GM12878 (cell line): Measurements from ENCODE around the gene MARCKSL1. TPM values are rescaled to one million over a fixed set of nuclear protein-coding genes. Genes with fewer than 3 reads are reported as not detected.

Source experiments
- ASH2L ChIP-seq: fragments of 300-600, 200-600 bp; sonication (generic); IDR thresholded peaks from 2 replicates; pipeline ENCODE4 v1.6.1; 2017; ENCODE audit warnings: low read depth, mild to moderate bottlenecking, borderline replicate concordance
- BCL11A ChIP-seq: IDR thresholded peaks from 2 replicates; pipeline ENCODE4 v1.6.1; 2011; ENCODE audit warnings: low read depth, low read length
- BMI1 ChIP-seq: fragments of 450-650 bp; IDR thresholded peaks from 2 replicates; pipeline ENCODE4 v1.6.1; 2016; ENCODE audit warnings: mild to moderate bottlenecking, moderate library complexity, borderline replicate concordance
- BRCA1 ChIP-seq: IDR thresholded peaks from 2 replicates; pipeline ENCODE4 v1.6.1; 2011; ENCODE audit warnings: low read depth, low read length, improper control_type of control experiment
- EZH2 ChIP-seq: IDR thresholded peaks from 2 replicates; pipeline ENCODE4 v1.6.1; 2012; ENCODE audit warnings: low read depth, mild to moderate bottlenecking, control low read depth, inconsistent platforms, low read length, borderline replicate concordance; ENCODE audit not compliant: control insufficient read depth
- GATAD2B ChIP-seq: fragments of 450-650 bp; conservative IDR thresholded peaks from 2 replicates; pipeline ENCODE4 v1.6.1; 2017; ENCODE audit warnings: low read depth, mild to moderate bottlenecking, moderate library complexity
- HCFC1 ChIP-seq: fragments of 150-350 bp; IDR thresholded peaks from 2 replicates; pipeline ENCODE4 v1.6.1; 2014; ENCODE audit warnings: low read length
- HDAC6 ChIP-seq: fragments of 200-600 bp; sonication (generic); IDR thresholded peaks from one replicate; pipeline ENCODE4 v1.8.0; 2017; ENCODE audit warnings: antibody characterized with exemption; ENCODE audit not compliant: unreplicated experiment
- HDGF ChIP-seq: fragments of 450-650 bp; IDR thresholded peaks from 2 replicates; pipeline ENCODE4 v1.6.1; 2016; ENCODE audit warnings: antibody characterized with exemption
- IKZF2 ChIP-seq, 2 experiments: fragments of 450-650 bp; IDR thresholded peaks; 2 replicates each; pipeline ENCODE4 v1.6.1; 2017; ENCODE audit warnings: mild to moderate bottlenecking in 2 of 2, moderate library complexity in 2 of 2
- IRF4 ChIP-seq: IDR thresholded peaks from 2 replicates; pipeline ENCODE4 v1.6.1; 2011; ENCODE audit warnings: low read depth, low read length
- JUNB ChIP-seq: IDR thresholded peaks from 2 replicates; pipeline ENCODE4 v1.6.1; 2016; ENCODE audit warnings: antibody characterized with exemption, mild to moderate bottlenecking
- KLF5 ChIP-seq: fragments of 450-650 bp; IDR thresholded peaks from 2 replicates; pipeline ENCODE4 v1.6.1; 2014; ENCODE audit warnings: mild to moderate bottlenecking; ENCODE audit not compliant: partially characterized antibody
- LARP7 ChIP-seq: fragments of 450-650 bp; IDR thresholded peaks from 2 replicates; pipeline ENCODE4 v1.6.1; 2017; ENCODE audit warnings: mild to moderate bottlenecking
- NFXL1 ChIP-seq: fragments of 450-650 bp; IDR thresholded peaks from 2 replicates; pipeline ENCODE4 v1.6.1; 2017; ENCODE audit warnings: antibody characterized with exemption, mild to moderate bottlenecking, borderline replicate concordance
- POLR2AphosphoS2 ChIP-seq: IDR thresholded peaks from 2 replicates; pipeline ENCODE4 v1.6.1; 2011; ENCODE audit warnings: low read depth, mild to moderate bottlenecking, low read length, improper control_type of control experiment, moderate library complexity
- RAD21 ChIP-seq: IDR thresholded peaks from 2 replicates; pipeline ENCODE4 v1.6.1; 2011; ENCODE audit warnings: mild to moderate bottlenecking, low read depth, low read length, moderate library complexity; ENCODE audit not compliant: insufficient read depth
- RELA ChIP-seq: fragments of 450-650 bp; IDR thresholded peaks from 2 replicates; pipeline ENCODE4 v1.8.0; 2014; ENCODE audit warnings: borderline replicate concordance; ENCODE audit not compliant: partially characterized antibody
- SREBF2 ChIP-seq: IDR thresholded peaks from 2 replicates; pipeline ENCODE4 v1.6.1; 2012; ENCODE audit warnings: mild to moderate bottlenecking, low read length
- STAT1 ChIP-seq: fragments of 450-650 bp; conservative IDR thresholded peaks from 2 replicates; pipeline ENCODE4 v1.6.1; 2014; ENCODE audit warnings: antibody characterized with exemption, mild to moderate bottlenecking
- SUPT20H ChIP-seq: IDR thresholded peaks from 2 replicates; pipeline ENCODE4 v1.6.1; 2011; ENCODE audit warnings: low read depth, mild to moderate bottlenecking, low read length, moderate library complexity, borderline replicate concordance; ENCODE audit not compliant: control insufficient read depth
- TARDBP ChIP-seq: IDR thresholded peaks from 2 replicates; pipeline ENCODE4 v1.6.1; 2016; ENCODE audit warnings: borderline replicate concordance
- YBX1 ChIP-seq: fragments of 450-650 bp; IDR thresholded peaks from 2 replicates; pipeline ENCODE4 v1.6.1; 2016; ENCODE audit warnings: antibody characterized with exemption
- polyA plus RNA-seq, 11 experiments: library from polyadenylated mRNA; depleted of rRNA in 4 of 11; unstranded in 6 of 11; stranded (reverse) in 5 of 11; fragments of >200 nt; fragmentation: Nextera tagmentation in 4 of 11; fragmentation: Illumina TruSeq in 1 of 11; extraction: Ambion mirVana in 4 of 11; extraction: Trizol in 1 of 11; gene quantifications; 1 replicate in 1 of 11; 2 replicates in 10 of 11; pipeline versions ENCODE4 v1.2.1 to v1.2.3, GENCODE V29; 2011 to 2016; ENCODE audit warnings: inconsistent platforms in 2 of 11, missing spikeins in 2 of 11, low read depth in 1 of 11
- total RNA-seq, 4 experiments: library from RNA; depleted of rRNA in 3 of 4; stranded (reverse); fragments of >200 nt in 3 of 4; fragmentation: Illumina TruSeq in 1 of 4; extraction: Trizol in 1 of 4; gene quantifications; 2 replicates each; pipeline versions ENCODE4 v1.2.1 to v1.2.3, GENCODE V29; 2013 to 2021
- TF ChIP-seq, protein P1 (sequence below): IDR thresholded peaks from 2 replicates; pipeline ENCODE4 v1.6.1; 2011; ENCODE audit warnings: low read depth, mild to moderate bottlenecking, low read length, moderate library complexity, borderline replicate concordance; ENCODE audit errors: extremely low read depth
- TF ChIP-seq, protein P2 (sequence below): fragments of 450-650 bp; IDR thresholded peaks from 2 replicates; pipeline ENCODE4 v1.6.1; 2016; ENCODE audit warnings: mild to moderate bottlenecking, moderate library complexity, borderline replicate concordance
- TF ChIP-seq, protein P3 (sequence below): fragments of 450-650 bp; IDR thresholded peaks from 2 replicates; pipeline ENCODE4 v1.6.1; 2016; ENCODE audit warnings: mild to moderate bottlenecking

The MARCKSL1 gene
- total and polyA plus RNA-seq, 10 of the 15 experiments (the other 5 are each of a cell fraction or from before 2014, with no cell fraction given), result 14.5 to 225 (median 158) TPM

DNA sequence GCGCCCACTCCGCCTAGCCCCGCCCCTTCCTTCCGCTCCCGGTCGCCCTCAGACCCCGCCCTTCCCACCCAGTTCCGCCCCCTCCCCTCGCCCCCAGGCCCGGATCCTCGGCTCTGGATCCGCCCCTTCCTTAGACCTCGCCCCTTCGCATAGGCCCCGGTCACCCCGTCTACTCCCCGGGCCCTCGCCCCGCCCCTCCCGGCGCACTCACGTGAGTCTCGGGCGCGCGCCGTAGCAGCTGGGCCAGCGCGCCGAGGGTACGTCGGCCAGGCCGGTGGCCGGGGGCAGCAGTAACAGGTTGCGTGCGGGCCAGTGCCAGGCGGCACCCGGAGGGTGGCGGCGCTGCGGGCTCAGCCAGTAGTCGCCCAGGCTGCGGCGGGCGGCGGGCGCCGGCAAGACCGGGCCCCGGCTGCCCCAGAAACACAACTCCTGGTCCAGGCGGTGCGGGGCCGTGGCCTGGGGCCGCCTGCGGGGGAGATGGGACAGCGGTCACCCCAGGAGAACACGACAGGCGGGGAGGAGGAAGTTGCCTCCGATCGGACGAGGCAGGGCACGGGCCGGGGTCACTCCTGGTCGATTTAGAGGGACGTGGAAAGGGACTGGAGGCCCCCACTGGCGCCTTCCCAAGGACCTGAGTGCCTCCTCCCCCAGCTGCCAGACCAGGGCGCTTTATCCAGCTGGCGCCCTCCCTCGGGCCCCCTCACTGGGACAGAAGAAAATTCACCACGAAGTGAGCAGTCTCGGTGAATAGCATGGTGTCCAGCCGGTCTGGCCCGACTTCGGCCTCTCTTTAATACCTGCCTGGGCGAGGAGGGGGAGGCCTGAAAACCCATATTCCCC, 15.6 kb upstream of the MARCKSL1 start (continued):
- TF ChIP-seq, protein P1, sequence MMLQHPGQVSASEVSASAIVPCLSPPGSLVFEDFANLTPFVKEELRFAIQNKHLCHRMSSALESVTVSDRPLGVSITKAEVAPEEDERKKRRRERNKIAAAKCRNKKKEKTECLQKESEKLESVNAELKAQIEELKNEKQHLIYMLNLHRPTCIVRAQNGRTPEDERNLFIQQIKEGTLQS, result no peak
- TF ChIP-seq LARP7, result peak; percentile 96
- no peak for TF ChIP-seq ASH2L
- no peak for TF ChIP-seq HDAC6
- no peak for TF ChIP-seq EZH2
- TF ChIP-seq SREBF2, result no peak
- TF ChIP-seq NFXL1, result no peak
- no peak for TF ChIP-seq BMI1
- peak; percentile 94 for TF ChIP-seq GATAD2B
- no peak for TF ChIP-seq SUPT20H
- peak; percentile 57; the same call in 1 of the 2 replicates for TF ChIP-seq POLR2AphosphoS2
- TF ChIP-seq HCFC1, result no peak
- TF ChIP-seq YBX1, result no peak
- no peak for TF ChIP-seq TARDBP
- no peak for TF ChIP-seq BCL11A
- TF ChIP-seq IRF4, result no peak
- no peak; the same call in 1 of the 2 replicates for TF ChIP-seq HDGF
- no peak for TF ChIP-seq KLF5
- TF ChIP-seq, protein P2, sequence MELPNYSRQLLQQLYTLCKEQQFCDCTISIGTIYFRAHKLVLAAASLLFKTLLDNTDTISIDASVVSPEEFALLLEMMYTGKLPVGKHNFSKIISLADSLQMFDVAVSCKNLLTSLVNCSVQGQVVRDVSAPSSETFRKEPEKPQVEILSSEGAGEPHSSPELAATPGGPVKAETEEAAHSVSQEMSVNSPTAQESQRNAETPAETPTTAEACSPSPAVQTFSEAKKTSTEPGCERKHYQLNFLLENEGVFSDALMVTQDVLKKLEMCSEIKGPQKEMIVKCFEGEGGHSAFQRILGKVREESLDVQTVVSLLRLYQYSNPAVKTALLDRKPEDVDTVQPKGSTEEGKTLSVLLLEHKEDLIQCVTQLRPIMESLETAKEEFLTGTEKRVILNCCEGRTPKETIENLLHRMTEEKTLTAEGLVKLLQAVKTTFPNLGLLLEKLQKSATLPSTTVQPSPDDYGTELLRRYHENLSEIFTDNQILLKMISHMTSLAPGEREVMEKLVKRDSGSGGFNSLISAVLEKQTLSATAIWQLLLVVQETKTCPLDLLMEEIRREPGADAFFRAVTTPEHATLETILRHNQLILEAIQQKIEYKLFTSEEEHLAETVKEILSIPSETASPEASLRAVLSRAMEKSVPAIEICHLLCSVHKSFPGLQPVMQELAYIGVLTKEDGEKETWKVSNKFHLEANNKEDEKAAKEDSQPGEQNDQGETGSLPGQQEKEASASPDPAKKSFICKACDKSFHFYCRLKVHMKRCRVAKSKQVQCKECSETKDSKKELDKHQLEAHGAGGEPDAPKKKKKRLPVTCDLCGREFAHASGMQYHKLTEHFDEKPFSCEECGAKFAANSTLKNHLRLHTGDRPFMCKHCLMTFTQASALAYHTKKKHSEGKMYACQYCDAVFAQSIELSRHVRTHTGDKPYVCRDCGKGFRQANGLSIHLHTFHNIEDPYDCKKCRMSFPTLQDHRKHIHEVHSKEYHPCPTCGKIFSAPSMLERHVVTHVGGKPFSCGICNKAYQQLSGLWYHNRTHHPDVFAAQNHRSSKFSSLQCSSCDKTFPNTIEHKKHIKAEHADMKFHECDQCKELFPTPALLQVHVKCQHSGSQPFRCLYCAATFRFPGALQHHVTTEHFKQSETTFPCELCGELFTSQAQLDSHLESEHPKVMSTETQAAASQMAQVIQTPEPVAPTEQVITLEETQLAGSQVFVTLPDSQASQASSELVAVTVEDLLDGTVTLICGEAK, result no peak
- TF ChIP-seq IKZF2 (IDR thresholded peaks at IDR 0.05), result no peak
- TF ChIP-seq BRCA1, result no peak
- TF ChIP-seq STAT1, result no peak
- TF ChIP-seq RAD21, result no peak
- TF ChIP-seq, protein P3, sequence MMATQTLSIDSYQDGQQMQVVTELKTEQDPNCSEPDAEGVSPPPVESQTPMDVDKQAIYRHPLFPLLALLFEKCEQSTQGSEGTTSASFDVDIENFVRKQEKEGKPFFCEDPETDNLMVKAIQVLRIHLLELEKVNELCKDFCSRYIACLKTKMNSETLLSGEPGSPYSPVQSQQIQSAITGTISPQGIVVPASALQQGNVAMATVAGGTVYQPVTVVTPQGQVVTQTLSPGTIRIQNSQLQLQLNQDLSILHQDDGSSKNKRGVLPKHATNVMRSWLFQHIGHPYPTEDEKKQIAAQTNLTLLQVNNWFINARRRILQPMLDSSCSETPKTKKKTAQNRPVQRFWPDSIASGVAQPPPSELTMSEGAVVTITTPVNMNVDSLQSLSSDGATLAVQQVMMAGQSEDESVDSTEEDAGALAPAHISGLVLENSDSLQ, result no peak
- no peak for TF ChIP-seq JUNB
- TF ChIP-seq RELA, result peak; percentile 23
